Psoas muscle (tissue), 8 donors: ENCODE measurements around the gene TENM4. TPM values are rescaled to one million over a fixed set of nuclear protein-coding genes. Genes with fewer than 3 reads are reported as not detected.

Experiments used
- ATAC-seq, 4 donors: fragments of 200-7000 bp; cut with Tn5 transposase; one replicate each; pipeline ENCODE4 v1.9.1; 2020; ENCODE audit warnings: moderate library complexity in 3 of 4, mild to moderate bottlenecking in 2 of 4
- DNase-seq, 2 donors: peaks; one replicate each; pipeline ENCODE4 v3.0.0-alpha.2; 2020
- H3K27ac ChIP-seq: fragments of 200-600 bp; one replicate; pipeline ENCODE4 v1.8.0; 2022
- H3K27me3 ChIP-seq, 3 donors: fragments of 200-600 bp in 1 of 3; one replicate each; pipeline versions ENCODE4 v1.6.1 to v1.8.0; 2013 to 2022; ENCODE audit warnings: low read length in 2 of 3, mild to moderate bottlenecking in 2 of 3, moderate library complexity in 1 of 3; ENCODE audit not compliant: insufficient read depth in 3 of 3
- H3K36me3 ChIP-seq, 2 donors: fragments of 200-600 bp in 1 of 2; one replicate each; pipeline versions ENCODE4 v1.6.1 to v1.8.0; 2013 to 2022; ENCODE audit warnings: low read depth in 1 of 2, mild to moderate bottlenecking in 1 of 2, moderate library complexity in 1 of 2; ENCODE audit not compliant: insufficient read depth in 1 of 2
- H3K4me1 ChIP-seq: fragments of 200-600 bp; one replicate; pipeline ENCODE4 v1.8.0; 2022
- H3K4me3 ChIP-seq: fragments of 200-600 bp; one replicate; pipeline ENCODE4 v1.8.0; 2022; ENCODE audit warnings: mild to moderate bottlenecking
- H3K9me3 ChIP-seq: fragments of 200-600 bp; one replicate; pipeline ENCODE4 v1.8.0; 2022
- WGBS, 3 donors: extraction: QIAGEN DNeasy Blood & Tissue Kit; methylation state at CpG; one replicate each; pipeline versions ENCODE4 v1.1.6 to v1.1.7; 2013; 5-methylcytosine and 5-hydroxymethylcytosine counted together
- intact Hi-C, 2 donors: fragments of 100-400 bp; cut with DNase I; formaldehyde crosslinking; loops; one replicate each; pipeline versions ENCODE4 v1.11.0 to v1.14.2; 2022
- polyA plus RNA-seq, 3 donors: library from polyadenylated mRNA; stranded (reverse); fragments of 200-250 nt; gene quantifications; one replicate each; pipeline ENCODE4 v1.2.3, GENCODE V29; 2013
- total RNA-seq, 4 donors: library from RNA; stranded (reverse); fragmentation: NEBNext Ultra II Directional in 2 of 4; extraction: Animal tissue kit (Norgen Biotek cat#: 25700) in 2 of 4; gene quantifications; one replicate each; pipeline versions ENCODE4 v1.2.1 to v1.2.4, GENCODE V29; 2021 to 2023
- TF ChIP-seq, protein P1 (sequence below): fragments of 200-600 bp; IDR thresholded peaks from one replicate; pipeline ENCODE4 v1.8.0; 2022; ENCODE audit warnings: antibody characterized with exemption
- donor health status: healthy with polysubstance abuse.
- donor health status: DM: no; HTN: no; CAD: no; lungs with moderate emphysema.
- donor health status: Bipolar disorder and iron deficiency.
- donor health status: healthy.
- donor health status: DM: yes; HTN: yes; CAD: no.
- donor health status: DM: no; HTN: no; CAD: no.
- donor health status: DM: no; HTN: no; CAD: no.
- donor health status: DM: yes; HTN: yes; CAD: no.

TENM4 gene
- total and polyA plus RNA-seq, 7 donors = 0.05 to 1.7 (median 0.48) TPM

DNA sequence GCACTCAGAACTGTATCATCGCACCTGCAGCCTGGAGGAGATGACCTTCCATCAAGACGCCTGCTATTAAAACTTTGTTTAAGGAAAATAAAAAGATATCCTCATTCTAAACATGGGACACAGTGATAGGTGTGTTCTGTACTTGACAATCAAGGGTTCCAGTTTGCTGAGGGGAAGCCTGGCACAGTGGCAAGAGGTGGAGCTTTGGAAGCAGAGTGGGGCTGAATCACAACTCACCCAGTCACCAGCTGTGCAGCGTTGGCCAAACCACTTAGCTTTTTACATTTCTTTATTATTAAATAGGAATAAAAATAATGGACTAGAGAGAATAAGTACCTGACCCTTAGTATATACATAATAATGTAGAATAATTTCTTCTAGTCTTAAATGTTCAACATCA lies 220.7 kb downstream of the TENM4 start:
- Histone ChIP-seq H3K36me3 (no peaks in the 10 kb centered on the region), H3K9me3 (no peaks in the 10 kb centered on the region), H3K4me3 (no peak overlapping the region), H3K4me1 (no peaks in the 10 kb centered on the region), H3K27ac (no peak overlapping the region), H3K27me3 (no peaks in the 10 kb centered on the region)
- TF ChIP-seq, protein P1, sequence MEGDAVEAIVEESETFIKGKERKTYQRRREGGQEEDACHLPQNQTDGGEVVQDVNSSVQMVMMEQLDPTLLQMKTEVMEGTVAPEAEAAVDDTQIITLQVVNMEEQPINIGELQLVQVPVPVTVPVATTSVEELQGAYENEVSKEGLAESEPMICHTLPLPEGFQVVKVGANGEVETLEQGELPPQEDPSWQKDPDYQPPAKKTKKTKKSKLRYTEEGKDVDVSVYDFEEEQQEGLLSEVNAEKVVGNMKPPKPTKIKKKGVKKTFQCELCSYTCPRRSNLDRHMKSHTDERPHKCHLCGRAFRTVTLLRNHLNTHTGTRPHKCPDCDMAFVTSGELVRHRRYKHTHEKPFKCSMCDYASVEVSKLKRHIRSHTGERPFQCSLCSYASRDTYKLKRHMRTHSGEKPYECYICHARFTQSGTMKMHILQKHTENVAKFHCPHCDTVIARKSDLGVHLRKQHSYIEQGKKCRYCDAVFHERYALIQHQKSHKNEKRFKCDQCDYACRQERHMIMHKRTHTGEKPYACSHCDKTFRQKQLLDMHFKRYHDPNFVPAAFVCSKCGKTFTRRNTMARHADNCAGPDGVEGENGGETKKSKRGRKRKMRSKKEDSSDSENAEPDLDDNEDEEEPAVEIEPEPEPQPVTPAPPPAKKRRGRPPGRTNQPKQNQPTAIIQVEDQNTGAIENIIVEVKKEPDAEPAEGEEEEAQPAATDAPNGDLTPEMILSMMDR = no peak
- DNase-seq = no peak
- 73 to 84% (median 79%) methylated on average over 3 of the region's 3 CpGs for WGBS, 3 donors
- intact Hi-C loops = no loop called here
- no peak for ATAC-seq

DNA sequence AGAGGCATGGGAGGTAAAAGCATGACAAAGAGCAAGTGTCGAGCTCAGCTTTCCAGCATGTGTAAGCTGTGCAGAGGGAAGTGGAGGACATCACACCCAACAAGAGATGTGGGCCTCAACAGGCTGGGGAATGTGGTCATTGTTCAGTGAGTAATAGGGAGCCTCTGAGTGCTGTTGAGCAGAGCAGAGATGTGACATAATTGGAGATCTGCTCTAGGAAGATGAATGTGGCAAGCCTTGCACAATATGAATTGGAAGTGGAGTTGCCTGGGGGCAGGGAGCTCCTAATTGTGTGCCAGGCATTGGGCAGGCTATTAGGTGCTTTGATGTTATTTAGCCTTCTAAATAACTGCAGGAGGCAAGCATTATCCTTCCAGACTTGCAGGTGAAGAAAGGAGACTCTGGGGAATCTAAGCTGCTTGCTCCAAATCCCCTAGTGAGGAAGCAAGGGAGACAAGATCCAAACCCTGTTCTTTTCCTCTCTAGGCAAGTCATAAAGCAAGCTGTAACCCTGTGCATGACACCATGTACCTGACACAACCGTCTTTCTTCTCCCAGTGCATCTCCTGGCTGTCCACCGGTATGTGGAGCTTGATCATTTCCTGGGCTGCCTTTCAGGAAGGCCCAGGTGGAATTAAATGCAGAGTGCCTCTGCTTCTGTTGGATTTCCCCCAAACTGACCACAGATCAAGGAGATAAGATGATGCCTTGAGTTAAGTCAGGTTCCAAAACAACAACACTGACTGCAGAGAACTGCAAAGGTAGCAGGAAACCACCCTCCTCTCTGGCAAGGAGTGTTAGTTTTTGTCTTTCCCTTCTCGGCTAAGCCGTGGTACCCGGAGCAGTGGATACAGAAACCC lies 221.4 kb downstream of the TENM4 start:
- Histone ChIP-seq H3K27ac (no peak overlapping the region), H3K36me3 (no peaks in the 10 kb centered on the region), H3K27me3 (no peaks in the 10 kb centered on the region), H3K4me1 (no peaks in the 10 kb centered on the region), H3K9me3 (no peaks in the 10 kb centered on the region), H3K4me3 (no peak overlapping the region)
- DNase-seq = no peak
- intact Hi-C loops = no loop called here
- 79 to 88% (median 82%) methylated on average over 6 of the region's 6 CpGs for WGBS, 3 donors
- no peak for ATAC-seq
- TF ChIP-seq, protein P1 = no peak

- DNase-seq = no peak
- 46 to 56% (median 51%) methylated on average over 6 of the region's 6 CpGs for WGBS, 3 donors
- TF ChIP-seq, protein P1 = no peak
- no peak for ATAC-seq
- no peak overlapping the region for H3K27ac ChIP-seq
- no peaks in the 10 kb centered on the region for H3K9me3 ChIP-seq
- H3K4me1 ChIP-seq = no peaks in the 10 kb centered on the region
- no peak overlapping the region for H3K4me3 ChIP-seq
- H3K27me3 ChIP-seq = no peaks in the 10 kb centered on the region
- no peaks in the 10 kb centered on the region for H3K36me3 ChIP-seq
- intact Hi-C loops = no loop called here
Measured at GRCh38 chr11:79212741-79213190, 228.1 kb downstream of the TENM4 start.

- no peak for DNase-seq
- Histone ChIP-seq H3K27ac (no peak overlapping the region), H3K27me3 (no peaks in the 10 kb centered on the region), H3K36me3 (no peaks in the 10 kb centered on the region), H3K4me3 (no peak overlapping the region), H3K9me3 (no peaks in the 10 kb centered on the region), H3K4me1 (no peaks in the 10 kb centered on the region)
- intact Hi-C loops = no loop called here
- TF ChIP-seq, protein P1 = no peak
- ATAC-seq = no peak
- WGBS, 3 donors = 78 to 85% (median 84%) methylated on average over 6 of the region's 6 CpGs
Measured at GRCh38 chr11:79209540-79210266, 231.1 kb downstream of the TENM4 start.
